Activated CD4-positive, alpha-beta T cell treated with anti-CD3 and anti-CD28 coated beads, Interleukin-2, amount 10 ng/mL, durations not matched to agents 7 days and 5 days (primary cell): Measurements from ENCODE around the gene YPEL3. TPM values are rescaled to one million over a fixed set of nuclear protein-coding genes. Genes with fewer than 3 reads are reported as not detected.
"Not testable (repeated sequence)": the region's sequence is repeated elsewhere in the genome, so short reads cannot be mapped to it uniquely, and the experiment has no call there.

Source experiments
- CTCF ChIA-PET: fragments of 350-600 bp; sonication (Branson Sonifier 250); formaldehyde crosslinking; loops from one replicate; lab custom pipeline; 2021; ENCODE audit warnings: antibody characterized with exemption; lab: Charles Lee
- POLR2A ChIA-PET: fragments of 350-600 bp; sonication (Branson Sonifier 250); formaldehyde crosslinking; loops from one replicate; lab custom pipeline; 2021; ENCODE audit warnings: antibody characterized with exemption; lab: Charles Lee
- DNase-seq: peaks from one replicate; pipeline ENCODE4 v3.0.0-alpha.2; 2020
- H3K27ac Mint-ChIP-seq: one replicate; pipeline ENCODE4 v1.8.0; 2021; ENCODE audit warnings: mild to moderate bottlenecking, moderate library complexity, mixed read lengths
- H3K27me3 Mint-ChIP-seq: one replicate; pipeline ENCODE4 v1.8.0; 2021; ENCODE audit warnings: mixed read lengths
- H3K36me3 Mint-ChIP-seq: one replicate; pipeline ENCODE4 v1.8.0; 2021; ENCODE audit warnings: low read depth, mixed read lengths
- H3K4me1 Mint-ChIP-seq: one replicate; pipeline ENCODE4 v1.8.0; 2021; ENCODE audit warnings: mixed read lengths
- H3K4me3 Mint-ChIP-seq: one replicate; pipeline ENCODE4 v1.8.0; 2021; ENCODE audit warnings: mild to moderate bottlenecking, moderate library complexity, mixed read lengths
- H3K9me3 Mint-ChIP-seq: one replicate; pipeline ENCODE4 v1.8.0; 2021; ENCODE audit warnings: mixed read lengths
- total RNA-seq, 2 experiments: library from RNA; stranded (reverse); gene quantifications; one replicate each; pipeline ENCODE4 v1.2.3, GENCODE V29; 2021

The YPEL3 gene
- total RNA-seq, 2 experiments from 2014 or later: 50.7 to 55.4 TPM

DNA sequence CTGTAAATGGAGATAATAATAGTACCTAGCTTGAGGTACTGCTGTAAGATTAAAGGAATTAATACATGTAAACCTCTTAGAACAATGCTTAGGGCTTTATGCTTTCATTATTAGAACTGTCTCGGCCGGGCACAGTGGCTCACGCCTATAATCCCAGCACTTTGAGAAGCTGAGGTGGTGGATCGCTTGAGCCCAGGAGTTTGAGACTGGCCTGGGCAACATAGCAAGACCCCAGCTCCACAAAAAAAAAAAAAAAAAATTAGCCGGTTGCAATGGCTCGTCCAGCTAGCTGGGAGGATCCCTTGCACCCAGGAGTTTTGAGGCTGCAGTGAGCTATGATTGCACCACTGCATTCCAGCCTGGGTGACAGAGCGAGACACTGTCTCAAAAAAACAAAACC, 18.8 kb upstream of the YPEL3 start:
- H3K4me1 Mint-ChIP-seq: peaks cover 15% of the 10 kb centered on the region
- H3K27ac Mint-ChIP-seq, DNase-seq, H3K4me3 Mint-ChIP-seq, H3K27me3 Mint-ChIP-seq, H3K9me3 Mint-ChIP-seq: not testable (repeated sequence)
- H3K36me3 Mint-ChIP-seq: peaks cover 17% of the 10 kb centered on the region
- ChIA-PET POLR2A (interaction anchor here (0.7 kb wide), 1 partner anchor 256 kb away, joined by 5 read pairs; no protein-coding TSS in a partner anchor), CTCF (interaction anchor here (0.9 to 4.8 kb wide), 3 partner anchors 15 to 23 kb away, joined by 3 to 32 read pairs (median 4); partner anchors contain the start of gene TBX6)

DNA sequence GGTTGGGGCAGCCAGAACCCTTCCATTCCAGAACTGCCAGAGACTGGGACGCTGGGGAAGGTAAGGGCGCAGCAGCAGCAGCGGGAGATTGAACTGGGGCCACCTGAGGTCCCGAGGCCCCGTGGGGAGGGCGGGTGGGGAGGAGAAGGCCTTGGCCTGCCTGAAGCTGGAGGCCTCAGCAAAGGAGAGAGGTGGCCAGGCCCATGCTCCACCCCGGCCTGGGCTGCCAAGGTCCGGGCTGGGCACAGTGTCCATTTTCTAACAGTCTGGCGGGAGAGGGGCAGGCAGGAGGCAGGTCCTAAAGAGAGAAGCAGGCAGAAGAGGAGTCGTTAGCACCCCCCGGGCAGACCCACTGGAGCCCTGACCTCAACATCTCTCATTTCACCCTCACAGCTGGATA, 18.4 kb upstream of the YPEL3 start:
- Mint-ChIP-seq H3K4me1 (peaks cover 13% of the 10 kb centered on the region), H3K27ac (no peak overlapping the region), H3K4me3 (no peak overlapping the region), H3K36me3 (peaks cover 16% of the 10 kb centered on the region), H3K9me3 (no peaks in the 10 kb centered on the region), H3K27me3 (no peaks in the 10 kb centered on the region)
- ChIA-PET POLR2A (no interaction called here), CTCF (interaction anchor here (0.5 to 4.8 kb wide), 3 partner anchors 16 to 362 kb away, joined by 3 to 32 read pairs (median 3); partner anchors contain the start of gene TBX6)
- no peak for DNase-seq

DNA sequence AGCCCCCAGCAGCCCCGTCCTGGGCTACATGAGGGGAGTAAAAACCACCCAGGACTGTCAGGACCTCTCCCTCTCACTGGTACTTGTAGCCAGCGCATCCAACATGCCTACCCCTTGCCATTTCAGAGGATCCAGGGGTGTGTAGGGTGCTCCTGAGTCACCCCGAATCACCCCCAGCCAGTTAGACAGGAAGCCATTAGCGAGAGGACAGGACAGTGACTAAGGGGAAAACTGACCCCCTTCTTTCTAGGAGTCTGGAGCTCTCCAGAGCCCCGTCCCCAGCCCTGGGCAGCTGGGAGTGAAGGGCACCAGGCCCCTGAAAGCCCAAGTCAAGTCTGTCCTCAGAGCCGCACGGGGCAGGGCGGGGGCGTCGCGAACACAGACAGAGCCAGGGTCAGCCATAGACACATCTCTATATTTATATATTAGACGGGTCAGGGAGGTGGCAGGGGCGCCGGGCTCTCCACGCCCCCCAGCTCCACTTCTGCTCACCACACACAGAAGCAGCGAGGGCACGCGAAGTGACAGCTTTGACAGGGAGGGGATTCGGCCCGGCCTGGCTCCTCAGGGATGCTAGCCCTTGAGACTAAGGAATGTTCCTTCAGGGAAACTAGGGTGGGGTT, 17.8 kb upstream of the YPEL3 start:
- Mint-ChIP-seq H3K36me3 (peaks cover 13% of the 10 kb centered on the region), H3K9me3 (no peaks in the 10 kb centered on the region), H3K27me3 (no peaks in the 10 kb centered on the region), H3K4me3 (no peak overlapping the region), H3K4me1 (peaks cover 10% of the 10 kb centered on the region), H3K27ac (no peak overlapping the region)
- CTCF ChIA-PET: interaction anchor here (0.5 to 4.8 kb wide), 7 partner anchors 10 to 363 kb away, joined by 3 to 32 read pairs (median 11); partner anchors contain the start of genes MAPK3, TBX6 and YPEL3
- DNase-seq: no peak
- POLR2A ChIA-PET: no interaction called here

DNA sequence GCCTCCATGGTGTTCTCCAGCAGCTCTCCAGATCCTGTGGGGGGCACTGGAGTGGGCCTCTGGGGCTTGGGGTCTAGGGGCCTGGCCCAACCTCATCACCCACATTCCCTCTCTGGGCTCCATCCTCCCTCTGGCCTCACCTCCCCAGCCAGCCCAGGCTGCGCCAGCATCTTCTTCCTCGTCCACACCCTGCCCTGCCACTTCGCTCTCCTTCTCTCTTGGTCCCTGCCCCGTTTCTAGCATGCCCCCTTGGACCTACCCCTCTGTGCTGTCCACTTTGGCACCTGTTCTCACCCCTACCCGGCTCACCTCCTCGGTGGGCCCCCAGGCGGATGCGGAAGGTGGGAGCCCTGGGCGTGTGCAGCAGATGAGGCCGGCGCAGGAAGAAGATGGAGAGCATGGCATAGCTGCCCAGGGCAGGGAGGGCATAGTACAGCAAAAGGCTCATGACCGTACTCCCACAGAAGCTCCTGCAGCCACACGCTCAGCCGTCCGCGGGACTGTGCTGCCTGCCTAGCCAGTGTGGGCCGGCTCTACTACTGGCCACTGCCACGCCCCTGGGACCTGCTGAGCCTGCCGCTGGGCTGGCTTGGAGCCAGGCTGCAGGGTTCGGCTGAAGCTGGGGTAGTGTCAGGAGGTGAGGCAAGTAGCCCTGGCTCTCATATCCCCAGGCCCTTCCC, 17.2 kb upstream of the YPEL3 start, which contains the start of gene GDPD3:
Gene GDPD3 (minus strand): TSS at position 507 of the 680 bp plus-strand sequence. CDS start 59 bp downstream, at position 448.
- CTCF ChIA-PET: interaction anchor here (0.8 to 4.8 kb wide), 11 partner anchors 10 to 73 kb away, joined by 3 to 32 read pairs (median 11); partner anchors contain the start of genes MAPK3, TBX6 and YPEL3
- H3K9me3 Mint-ChIP-seq: no peaks in the 10 kb centered on the region
- POLR2A ChIA-PET: interaction anchor here (0.6 kb wide), 1 partner anchor 9 kb away, joined by 3 read pairs; no protein-coding TSS in a partner anchor

DNA sequence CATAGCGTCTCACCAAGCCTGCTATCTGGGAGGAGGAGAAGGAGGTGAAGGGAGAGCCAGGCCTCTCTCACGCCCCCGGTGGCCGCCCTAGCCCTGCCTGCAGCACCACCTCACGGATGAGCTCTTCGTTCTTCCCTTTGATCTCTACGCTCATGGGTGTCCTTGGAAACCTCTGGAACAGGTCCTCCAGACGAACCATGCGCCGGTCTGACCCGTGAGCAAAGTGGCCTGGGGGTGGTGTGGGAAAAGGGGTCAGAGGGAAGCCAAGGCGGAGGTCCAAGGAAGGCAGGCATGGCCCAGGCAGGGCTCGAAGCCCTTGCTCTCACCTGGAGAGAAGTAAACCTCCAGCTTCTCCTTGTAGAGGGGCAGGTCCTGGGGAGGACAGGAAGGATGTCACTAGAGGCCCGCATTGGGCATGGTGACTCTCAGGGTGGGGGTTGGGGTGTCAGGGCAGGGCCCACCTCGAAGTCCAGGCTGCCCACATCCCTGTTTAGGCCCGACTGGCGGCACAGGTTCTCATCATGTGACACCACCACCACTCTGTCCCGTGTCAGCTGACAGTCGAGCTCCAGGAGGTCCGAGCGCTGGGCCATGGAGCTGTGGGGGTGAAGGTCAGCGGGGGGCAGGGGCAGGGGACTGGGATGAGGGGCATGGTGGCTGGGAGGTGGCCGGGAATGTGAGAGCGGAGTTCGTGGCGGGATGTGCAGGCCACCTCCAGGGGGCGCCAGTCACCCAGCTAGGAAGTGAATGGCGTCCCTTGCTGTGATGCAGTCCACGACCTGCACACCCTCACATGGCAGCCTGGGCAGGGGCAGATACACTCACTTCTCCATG, 16.4 kb upstream of the YPEL3 start:
- H3K27ac Mint-ChIP-seq: peak overlapping the region; percentile 36
- H3K36me3 Mint-ChIP-seq: peaks cover 9% of the 10 kb centered on the region
- no peak overlapping the region for H3K4me3 Mint-ChIP-seq
- no peaks in the 10 kb centered on the region for H3K27me3 Mint-ChIP-seq
- ChIA-PET CTCF (interaction anchor here (0.6 to 4.8 kb wide), 17 partner anchors 9 to 378 kb away, joined by 3 to 32 read pairs (median 6); partner anchors contain the start of genes DCTPP1, MAPK3, TBX6 and YPEL3), POLR2A (interaction anchor here (0.6 to 0.8 kb wide), 2 partner anchors 8 to 71 kb away, joined by 3 read pairs; partner anchors contain the start of gene CORO1A)
- H3K9me3 Mint-ChIP-seq: no peaks in the 10 kb centered on the region
- peak; percentile 68 for DNase-seq
- H3K4me1 Mint-ChIP-seq: peaks cover 10% of the 10 kb centered on the region

More for the DNA sequence above, 17.2 kb upstream of the YPEL3 start, which contains the start of gene GDPD3:
- Mint-ChIP-seq H3K27me3 (no peaks in the 10 kb centered on the region), H3K27ac (peak within 1 kb of the TSS; percentile 36), H3K4me1 (peaks cover 10% of the 10 kb centered on the region), H3K4me3 (no peak within 1 kb of the TSS), H3K36me3 (peaks cover 11% of the 10 kb centered on the region)
- DNase-seq: no peak

DNA sequence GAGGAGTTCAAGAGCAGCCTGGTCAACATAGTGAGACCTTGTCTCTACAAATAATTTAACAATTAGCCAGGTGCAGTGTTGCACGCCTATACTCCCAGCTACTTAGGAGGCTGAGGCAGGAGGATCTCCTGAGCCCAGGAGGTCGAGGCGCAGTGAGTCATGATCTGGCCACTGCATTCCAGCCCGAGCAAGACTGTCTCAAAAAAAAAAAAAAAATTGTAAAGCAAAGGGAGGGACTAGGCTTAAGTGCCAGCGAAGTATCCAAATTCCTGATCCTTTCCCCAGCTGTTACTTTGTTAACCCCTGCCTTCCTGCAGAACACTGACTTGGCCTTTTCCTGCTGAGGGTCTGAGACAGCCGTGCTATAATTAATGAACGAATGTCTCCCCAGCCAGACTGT, 14.6 kb upstream of the YPEL3 start:
- no peak for DNase-seq
- Mint-ChIP-seq H3K4me1 (peaks cover 10% of the 10 kb centered on the region), H3K27ac (no peak overlapping the region), H3K27me3 (no peaks in the 10 kb centered on the region), H3K9me3 (no peaks in the 10 kb centered on the region), H3K4me3 (no peak overlapping the region), H3K36me3 (peaks cover 11% of the 10 kb centered on the region)
- POLR2A ChIA-PET: no interaction called here
- CTCF ChIA-PET: interaction anchor here (0.7 to 2.8 kb wide), 3 partner anchors 15 to 56 kb away, joined by 4 to 12 read pairs (median 4); partner anchors contain the start of gene YPEL3

DNA sequence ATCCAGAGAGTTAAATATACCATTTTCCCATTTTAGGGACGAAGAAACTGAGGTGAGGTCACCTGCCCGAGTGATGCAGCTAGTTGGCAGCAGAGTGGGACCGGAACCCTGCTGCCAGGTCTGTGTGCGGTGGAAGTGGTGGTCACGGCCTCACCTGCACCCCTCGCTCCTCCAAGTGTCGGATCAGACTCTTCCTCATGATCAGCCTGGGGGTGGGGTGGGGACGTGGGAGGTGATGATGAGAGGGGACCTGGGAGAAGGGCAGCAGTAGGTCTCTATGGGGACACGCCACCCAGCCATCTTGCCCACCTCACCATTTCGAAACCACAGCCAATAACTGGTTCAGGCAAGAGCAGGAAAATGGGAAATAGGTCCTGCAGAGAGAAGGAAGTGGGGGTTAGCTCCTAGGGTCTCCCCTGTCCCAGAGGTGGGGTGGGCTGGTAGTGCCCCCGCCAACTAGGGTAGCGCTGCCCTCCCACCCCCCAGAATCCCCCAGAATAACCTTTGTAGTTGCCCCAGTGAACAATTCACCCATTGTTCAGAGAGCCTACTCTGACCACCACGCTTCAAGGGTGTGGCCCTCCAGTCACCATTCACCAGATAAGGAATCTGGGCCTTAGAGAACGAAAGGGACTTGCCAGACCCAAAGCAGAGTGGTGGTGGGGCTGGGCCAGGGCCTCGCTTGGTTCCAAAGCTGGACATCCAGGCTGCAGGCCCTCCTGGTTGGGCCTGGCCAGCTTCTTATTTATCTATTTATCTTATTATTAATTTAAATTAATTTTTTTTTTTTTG, 12.2 kb upstream of the YPEL3 start:
- POLR2A ChIA-PET: no interaction called here
- peaks cover 7% of the 10 kb centered on the region for H3K4me1 Mint-ChIP-seq
- no peak overlapping the region for H3K4me3 Mint-ChIP-seq
- H3K36me3 Mint-ChIP-seq: peaks cover 14% of the 10 kb centered on the region
- CTCF ChIA-PET: interaction anchor here (2.1 kb wide), 1 partner anchor 16 kb away, joined by 9 read pairs; the partner anchor contains the start of gene TBX6
- H3K27ac Mint-ChIP-seq: no peak overlapping the region
- H3K27me3 Mint-ChIP-seq: no peaks in the 10 kb centered on the region
- no peaks in the 10 kb centered on the region for H3K9me3 Mint-ChIP-seq
- DNase-seq: no peak

DNA sequence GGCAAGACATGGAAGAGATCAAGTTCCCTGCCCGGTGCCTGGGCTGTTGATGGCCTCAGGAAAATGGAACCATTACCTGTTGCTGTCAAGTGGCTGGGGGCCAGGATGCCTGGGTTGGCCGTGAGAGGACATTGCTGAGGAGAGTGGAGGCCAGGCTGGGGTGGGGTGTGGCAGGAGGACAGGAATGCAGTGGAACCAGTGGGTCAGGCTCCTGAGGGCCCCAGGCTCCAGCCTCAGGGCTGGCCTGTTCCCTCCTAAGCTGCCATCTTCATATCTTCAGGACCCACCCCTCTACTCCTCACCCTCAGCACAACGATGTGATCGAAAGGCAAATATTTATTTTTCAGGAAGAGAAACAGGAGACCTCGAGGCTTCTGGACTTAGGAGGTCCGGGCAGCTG, 8.5 kb upstream of the YPEL3 start:
- ChIA-PET POLR2A (interaction anchor here (0.6 kb wide), 1 partner anchor 8 kb away, joined by 3 read pairs; no protein-coding TSS in a partner anchor), CTCF (interaction anchor here (1.4 to 3.9 kb wide), 2 partner anchors 8 to 12 kb away, joined by 6 to 21 read pairs; partner anchors contain the start of gene GDPD3)
- H3K4me1 Mint-ChIP-seq: no peaks in the 10 kb centered on the region
- H3K27ac Mint-ChIP-seq: no peak overlapping the region
- no peak for DNase-seq
- H3K4me3 Mint-ChIP-seq: no peak overlapping the region
- H3K27me3 Mint-ChIP-seq: no peaks in the 10 kb centered on the region
- H3K36me3 Mint-ChIP-seq: peaks cover 10% of the 10 kb centered on the region
- peaks cover 5% of the 10 kb centered on the region for H3K9me3 Mint-ChIP-seq

DNA sequence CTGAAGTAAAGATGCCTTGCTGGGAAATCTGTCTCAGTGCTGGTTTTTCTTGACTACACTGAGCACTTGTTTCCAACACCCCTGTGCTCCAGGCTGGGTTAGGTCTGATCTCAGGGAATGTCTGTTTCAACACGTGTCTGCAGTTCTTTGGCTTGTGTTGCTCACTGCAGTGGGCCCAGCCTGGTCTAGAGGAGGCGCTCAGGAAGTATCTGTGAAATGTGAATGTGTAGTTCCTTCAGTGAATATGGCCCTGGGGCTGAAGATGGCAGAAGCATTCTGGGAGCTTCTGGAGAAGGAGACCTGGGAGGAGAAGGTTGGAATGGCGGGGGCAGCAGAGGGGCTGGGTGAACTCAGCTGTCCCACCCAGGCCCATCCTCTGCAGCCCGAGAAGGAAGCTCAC, 8.1 kb upstream of the YPEL3 start:
- H3K36me3 Mint-ChIP-seq: peaks cover 12% of the 10 kb centered on the region
- POLR2A ChIA-PET: interaction anchor here (0.6 kb wide), 1 partner anchor 9 kb away, joined by 3 read pairs; no protein-coding TSS in a partner anchor

DNA sequence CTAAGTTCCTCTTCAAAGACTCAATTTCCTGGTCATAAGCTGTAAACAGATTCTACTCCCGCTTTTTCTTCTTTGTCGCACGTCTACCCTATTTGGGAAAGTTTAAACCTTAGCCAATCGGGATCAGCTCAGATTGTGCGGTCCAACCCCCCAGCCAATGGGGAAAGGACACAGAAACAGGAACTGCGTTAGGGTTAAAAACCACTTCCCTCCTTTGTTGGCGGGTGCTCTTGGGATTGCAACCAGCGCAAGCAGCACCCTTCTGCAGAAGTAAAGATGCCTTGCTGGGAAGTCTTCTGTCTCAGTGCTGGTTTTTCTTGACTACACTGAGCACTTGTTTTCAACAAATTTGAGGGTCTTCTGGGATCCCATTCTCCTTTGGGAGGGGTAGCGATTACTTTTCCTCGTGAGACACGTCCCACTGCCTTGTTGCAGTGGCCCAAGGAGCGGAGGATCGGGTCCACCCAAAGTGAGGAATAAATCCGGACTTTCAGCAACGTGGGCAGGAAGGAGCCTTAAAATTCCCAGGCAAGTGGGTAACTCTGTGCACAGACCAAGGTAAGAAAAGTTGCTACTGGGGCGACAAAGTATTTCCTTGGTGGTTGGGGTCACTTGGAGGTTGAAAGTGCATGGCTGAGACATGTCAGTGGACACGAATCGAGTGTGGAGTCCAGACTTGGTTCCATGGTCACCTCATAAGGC, 1.0 kb upstream of the YPEL3 start:
- no peaks in the 10 kb centered on the region for H3K27me3 Mint-ChIP-seq
- H3K4me1 Mint-ChIP-seq: peaks cover 41% of the 10 kb centered on the region
- ChIA-PET POLR2A (no interaction called here), CTCF (interaction anchor here (1.0 to 2.3 kb wide), 3 partner anchors 13 to 333 kb away, joined by 3 to 11 read pairs (median 4); partner anchors contain the start of genes DCTPP1 and GDPD3)
- DNase-seq: peak; percentile 26
- peaks cover 26% of the 10 kb centered on the region for H3K9me3 Mint-ChIP-seq
- H3K27ac Mint-ChIP-seq: peak overlapping the region; percentile 94
- H3K36me3 Mint-ChIP-seq: peaks cover 47% of the 10 kb centered on the region
- peak overlapping the region; percentile 67 for H3K4me3 Mint-ChIP-seq

More for the DNA sequence above, 8.1 kb upstream of the YPEL3 start:
- Mint-ChIP-seq H3K4me3 (no peak overlapping the region), H3K27ac (no peak overlapping the region), H3K27me3 (no peaks in the 10 kb centered on the region), H3K4me1 (no peaks in the 10 kb centered on the region), H3K9me3 (peaks cover 5% of the 10 kb centered on the region)
- DNase-seq: no peak
- CTCF ChIA-PET: interaction anchor here (1.4 to 3.9 kb wide), 2 partner anchors 8 to 11 kb away, joined by 6 to 21 read pairs; partner anchors contain the start of gene GDPD3
